ENCODE results near the gene ZNF512.
A peak's percentile ranks its signal among the peaks of the same experiment; 100 is the strongest.
"Not testable (repeated sequence)": the region's sequence is repeated elsewhere in the genome, so short reads cannot be mapped to it uniquely, and the experiment has no call there.

ZNF512 gene, protein sequence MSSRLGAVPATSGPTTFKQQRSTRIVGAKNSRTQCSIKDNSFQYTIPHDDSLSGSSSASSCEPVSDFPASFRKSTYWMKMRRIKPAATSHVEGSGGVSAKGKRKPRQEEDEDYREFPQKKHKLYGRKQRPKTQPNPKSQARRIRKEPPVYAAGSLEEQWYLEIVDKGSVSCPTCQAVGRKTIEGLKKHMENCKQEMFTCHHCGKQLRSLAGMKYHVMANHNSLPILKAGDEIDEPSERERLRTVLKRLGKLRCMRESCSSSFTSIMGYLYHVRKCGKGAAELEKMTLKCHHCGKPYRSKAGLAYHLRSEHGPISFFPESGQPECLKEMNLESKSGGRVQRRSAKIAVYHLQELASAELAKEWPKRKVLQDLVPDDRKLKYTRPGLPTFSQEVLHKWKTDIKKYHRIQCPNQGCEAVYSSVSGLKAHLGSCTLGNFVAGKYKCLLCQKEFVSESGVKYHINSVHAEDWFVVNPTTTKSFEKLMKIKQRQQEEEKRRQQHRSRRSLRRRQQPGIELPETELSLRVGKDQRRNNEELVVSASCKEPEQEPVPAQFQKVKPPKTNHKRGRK

DNA sequence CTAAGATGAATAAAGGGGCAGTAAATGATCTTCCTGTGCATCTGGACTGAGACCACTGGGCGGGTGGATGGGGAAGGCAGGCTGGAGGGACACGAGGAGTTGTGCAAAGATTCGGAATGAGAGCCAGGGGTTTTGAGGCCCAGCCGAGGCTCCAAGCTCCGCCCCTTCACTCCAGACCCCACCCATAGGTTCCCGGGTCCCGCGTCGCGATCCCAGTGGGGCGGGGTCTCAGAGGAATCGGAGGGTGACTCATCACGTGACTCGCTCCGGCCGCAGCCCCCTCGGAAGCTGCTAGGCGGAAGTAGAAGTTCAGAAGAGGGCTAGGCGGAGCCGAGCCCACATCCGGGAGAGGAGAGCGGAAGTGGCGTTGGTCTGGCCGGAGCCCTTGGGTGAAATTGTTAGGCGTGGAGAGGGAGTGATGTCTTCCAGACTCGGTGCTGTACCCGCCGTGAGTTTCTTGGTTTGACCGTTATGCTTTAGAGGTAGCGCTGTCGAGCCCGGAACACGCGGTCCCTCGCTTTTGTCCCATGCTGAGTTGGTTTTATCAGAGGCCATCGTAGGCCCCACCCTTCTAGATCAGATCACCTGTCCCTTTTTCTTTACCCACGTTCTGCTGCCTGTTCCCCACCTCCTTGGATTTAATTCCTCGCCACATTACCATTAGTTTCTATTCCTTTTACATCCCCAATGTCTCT, at the start of gene ZNF512:
ZNF512 (plus strand) TSS at position 348 of the 695 bp plus-strand sequence; CDS start at position 419, 71 bp downstream.
- H3K27ac ChIP-seq = peak within 1 kb of the TSS; percentile 48
- TF ChIP-seq, protein P1, sequence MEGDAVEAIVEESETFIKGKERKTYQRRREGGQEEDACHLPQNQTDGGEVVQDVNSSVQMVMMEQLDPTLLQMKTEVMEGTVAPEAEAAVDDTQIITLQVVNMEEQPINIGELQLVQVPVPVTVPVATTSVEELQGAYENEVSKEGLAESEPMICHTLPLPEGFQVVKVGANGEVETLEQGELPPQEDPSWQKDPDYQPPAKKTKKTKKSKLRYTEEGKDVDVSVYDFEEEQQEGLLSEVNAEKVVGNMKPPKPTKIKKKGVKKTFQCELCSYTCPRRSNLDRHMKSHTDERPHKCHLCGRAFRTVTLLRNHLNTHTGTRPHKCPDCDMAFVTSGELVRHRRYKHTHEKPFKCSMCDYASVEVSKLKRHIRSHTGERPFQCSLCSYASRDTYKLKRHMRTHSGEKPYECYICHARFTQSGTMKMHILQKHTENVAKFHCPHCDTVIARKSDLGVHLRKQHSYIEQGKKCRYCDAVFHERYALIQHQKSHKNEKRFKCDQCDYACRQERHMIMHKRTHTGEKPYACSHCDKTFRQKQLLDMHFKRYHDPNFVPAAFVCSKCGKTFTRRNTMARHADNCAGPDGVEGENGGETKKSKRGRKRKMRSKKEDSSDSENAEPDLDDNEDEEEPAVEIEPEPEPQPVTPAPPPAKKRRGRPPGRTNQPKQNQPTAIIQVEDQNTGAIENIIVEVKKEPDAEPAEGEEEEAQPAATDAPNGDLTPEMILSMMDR (conservative IDR thresholded peaks at IDR 0.05) = no peak
- TF ChIP-seq ZFX (IDR thresholded peaks at IDR 0.05) = 0 out of 2 replicates have a peak, but pooled peaks have one; percentile 35

DNA sequence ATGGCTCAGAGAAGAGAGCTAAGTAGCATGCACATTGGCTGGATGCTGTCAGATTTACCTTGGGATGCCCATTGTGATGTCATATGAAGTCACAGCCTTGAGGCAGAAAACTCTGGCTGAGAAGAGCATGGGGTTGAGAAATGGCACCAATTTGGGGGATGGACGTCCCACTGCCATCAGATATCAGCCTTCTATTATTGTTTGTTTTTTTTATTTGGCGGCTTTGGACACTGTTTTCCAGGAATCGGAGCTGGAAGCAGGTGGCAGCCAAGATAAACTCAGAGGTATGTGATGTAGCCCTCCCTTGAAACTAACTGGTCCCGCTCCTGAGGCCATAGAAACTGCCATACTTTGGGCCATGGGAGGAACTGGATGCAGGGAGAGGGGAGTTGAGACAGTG, 45.6 kb upstream of the ZNF512 start:
- no peak for TF ChIP-seq ZFX (IDR thresholded peaks at IDR 0.05)
- TF ChIP-seq, protein P1 (conservative IDR thresholded peaks at IDR 0.05) = no peak

DNA sequence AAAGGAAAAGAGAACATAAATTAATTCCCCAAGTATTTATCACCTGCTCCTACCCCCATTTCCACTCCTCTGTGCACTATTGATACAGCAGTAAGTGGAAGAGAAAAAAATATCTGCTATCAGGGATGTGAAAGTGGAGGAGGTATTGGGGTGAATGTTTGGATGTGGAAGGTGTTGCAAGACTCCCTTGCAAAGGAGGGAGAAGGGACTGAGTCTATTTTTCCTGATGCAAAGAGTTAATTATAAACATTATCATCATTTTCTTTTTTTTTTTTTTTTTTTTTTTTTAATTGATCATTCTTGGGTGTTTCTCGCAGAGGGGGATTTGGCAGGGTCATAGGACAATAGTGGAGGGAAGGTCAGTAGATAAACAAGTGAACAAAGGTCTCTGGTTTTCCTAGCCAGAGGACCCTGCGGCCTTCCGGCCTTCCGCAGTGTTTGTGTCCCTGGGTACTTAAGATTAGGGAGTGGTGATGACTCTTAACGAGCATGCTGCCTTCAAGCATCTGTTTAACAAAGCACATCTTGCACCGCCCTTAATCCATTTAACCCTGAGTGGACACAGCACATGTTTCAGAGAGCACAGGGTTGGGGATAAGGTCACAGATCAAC, 43.9 kb upstream of the ZNF512 start:
- H3K27ac ChIP-seq = not testable (repeated sequence)

More for the DNA sequence above, 45.6 kb upstream of the ZNF512 start:
- H3K27ac ChIP-seq = no peak overlapping the region

DNA sequence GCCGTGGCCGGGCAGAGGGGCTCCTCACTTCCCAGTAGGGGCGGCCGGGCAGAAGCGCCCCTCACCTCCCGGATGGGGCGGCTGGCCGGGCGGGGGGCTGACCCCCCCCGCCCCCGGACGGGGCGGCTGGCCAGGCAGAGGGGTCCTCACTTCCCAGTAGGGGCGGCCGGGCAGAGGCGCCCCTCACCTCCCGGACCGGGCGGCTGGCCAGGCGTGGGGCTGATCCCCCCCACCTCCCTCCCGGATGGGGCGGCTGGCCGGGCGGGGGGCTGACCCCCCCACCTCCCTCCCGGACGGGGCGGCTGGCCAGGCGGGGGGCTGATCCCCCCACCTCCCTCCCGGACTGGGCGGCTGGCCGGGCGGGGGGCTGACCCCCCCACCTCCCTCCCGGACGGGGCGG, 43.2 kb upstream of the ZNF512 start:
- not testable (repeated sequence) for H3K27ac ChIP-seq

DNA sequence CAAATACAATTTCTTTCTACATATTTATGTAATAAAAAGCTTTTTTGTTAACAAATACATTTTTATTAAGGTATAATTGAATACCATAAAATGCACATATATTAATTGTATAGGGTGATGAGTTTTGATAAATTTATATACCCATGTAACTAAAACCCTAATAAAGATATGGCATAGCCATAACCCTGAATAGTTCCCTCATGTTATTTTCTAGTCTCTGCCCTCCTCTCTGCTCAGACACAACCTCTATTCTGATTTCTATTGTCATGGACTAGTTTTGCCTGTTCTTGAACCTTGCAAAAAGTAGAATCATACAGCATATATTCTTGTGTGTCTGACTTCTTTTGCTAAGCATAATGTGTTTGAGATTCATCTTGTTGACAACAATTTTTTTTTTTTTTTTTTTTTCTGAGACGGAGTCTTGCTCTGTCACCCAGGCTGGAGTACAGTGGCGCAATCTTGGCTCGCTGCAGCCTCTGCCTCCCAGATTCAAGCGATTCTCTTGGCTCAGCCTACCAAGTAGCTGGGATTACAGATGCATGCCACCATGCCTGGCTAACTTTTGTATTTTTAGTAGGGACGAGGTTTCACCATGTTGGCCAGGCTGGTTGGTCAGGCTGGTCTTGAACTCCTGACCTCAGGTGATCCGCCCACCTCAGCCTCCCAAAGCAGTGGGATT, 38.6 kb upstream of the ZNF512 start:
- TF ChIP-seq ZFX (IDR thresholded peaks at IDR 0.05) = no peak
- TF ChIP-seq, protein P1 (conservative IDR thresholded peaks at IDR 0.05) = no peak

DNA sequence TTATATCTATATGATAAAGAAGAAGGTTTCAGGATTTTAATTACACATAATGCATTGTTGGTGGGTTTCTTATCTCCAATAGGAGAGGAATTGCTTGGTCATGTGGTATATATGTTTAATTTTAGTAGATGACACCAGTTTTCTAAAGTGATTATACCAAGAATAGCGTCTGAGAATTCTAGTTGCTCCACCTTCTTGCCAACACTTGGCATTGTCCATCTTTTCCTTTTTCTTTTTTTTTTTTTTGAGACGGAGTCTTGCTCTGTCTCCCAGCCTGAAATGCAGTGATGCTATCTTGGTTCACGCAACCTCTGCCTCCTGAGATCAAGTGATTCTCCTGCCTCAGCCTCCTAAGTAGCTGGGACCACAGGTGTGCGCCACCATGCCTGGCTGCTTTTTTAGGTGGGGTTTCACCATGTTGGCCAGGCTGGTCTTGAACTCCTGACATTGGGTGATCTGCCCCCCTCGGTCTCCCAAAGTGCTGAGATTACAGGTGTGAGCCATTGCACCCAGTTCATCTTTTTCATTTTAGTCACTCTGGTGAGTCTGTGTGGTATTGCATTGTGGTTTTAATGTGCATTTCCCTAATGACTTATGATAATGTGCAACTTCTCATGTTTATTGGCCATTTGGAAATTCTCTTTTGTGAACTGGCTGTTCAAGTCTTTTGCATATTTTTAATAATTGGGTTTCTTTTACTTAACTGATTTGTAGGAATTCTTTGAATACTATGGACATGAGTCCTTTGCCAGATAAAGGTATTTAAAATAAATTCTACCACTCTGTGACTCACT, 37.3 kb upstream of the ZNF512 start:
- TF ChIP-seq, protein P1 (conservative IDR thresholded peaks at IDR 0.05) = no peak
- TF ChIP-seq ZFX (IDR thresholded peaks at IDR 0.05) = no peak
- H3K27ac ChIP-seq = no peak overlapping the region

More for the DNA sequence above, 38.6 kb upstream of the ZNF512 start:
- no peak overlapping the region for H3K27ac ChIP-seq

DNA sequence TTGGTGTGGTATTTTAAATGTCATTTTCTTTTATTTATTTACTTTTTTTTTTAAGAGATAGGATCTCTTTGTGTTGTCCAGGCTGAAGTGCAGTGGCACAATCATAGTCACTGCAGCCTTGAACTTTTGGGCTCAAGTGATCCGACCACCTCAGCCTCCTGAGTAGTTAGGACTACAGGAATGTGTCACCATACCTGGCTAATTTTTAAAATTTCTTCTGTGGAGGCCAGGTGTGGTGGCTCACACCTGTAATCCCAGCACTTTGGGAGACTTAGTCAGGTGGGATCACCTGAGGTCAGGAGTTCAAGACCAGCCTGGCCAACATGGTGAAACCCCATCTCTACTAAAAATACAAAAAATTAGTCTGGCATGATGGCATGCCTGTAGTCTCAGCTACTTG, 33.5 kb upstream of the ZNF512 start:
- no peak overlapping the region for H3K27ac ChIP-seq
- no peak for TF ChIP-seq ZFX (IDR thresholded peaks at IDR 0.05)
- TF ChIP-seq, protein P1 (conservative IDR thresholded peaks at IDR 0.05) = no peak

Data from C4-2B (cell line).